GM21447 (cell line): ENCODE measurements around the gene GPX5.
"Not testable (repeated sequence)": the region's sequence is repeated elsewhere in the genome, so short reads cannot be mapped to it uniquely, and the experiment has no call there.

Source experiments
- ATAC-seq: cut with Tn5 transposase; IDR thresholded peaks from one replicate; pipeline ENCODE4 v1.9.1; 2021; ENCODE audit not compliant: unreplicated experiment

GPX5 gene

GRCh38 chr6:28511628-28512300 lies 13.9 kb upstream of the GPX5 start:
- ATAC-seq, result no peak

DNA sequence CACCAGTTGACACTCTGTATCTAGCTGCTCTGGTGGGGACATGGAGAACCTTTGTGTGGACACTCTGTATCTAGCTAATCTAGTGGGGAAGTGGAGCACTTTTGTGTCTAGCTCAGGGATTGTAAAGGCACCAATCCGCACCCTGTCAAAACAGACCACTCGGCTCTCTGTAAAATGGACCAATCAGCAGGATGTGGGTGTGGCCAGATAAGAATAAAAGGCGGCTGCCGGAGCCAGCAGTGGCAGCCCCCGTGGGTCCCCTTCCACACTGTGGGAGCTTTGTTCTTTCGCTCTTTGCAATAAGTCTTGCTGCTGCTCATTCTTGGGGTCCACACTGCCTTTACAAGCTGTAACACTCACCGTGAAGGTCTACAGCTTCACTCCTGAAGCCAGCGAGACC lies 13.3 kb upstream of the GPX5 start:
- not testable (repeated sequence) for ATAC-seq

DNA sequence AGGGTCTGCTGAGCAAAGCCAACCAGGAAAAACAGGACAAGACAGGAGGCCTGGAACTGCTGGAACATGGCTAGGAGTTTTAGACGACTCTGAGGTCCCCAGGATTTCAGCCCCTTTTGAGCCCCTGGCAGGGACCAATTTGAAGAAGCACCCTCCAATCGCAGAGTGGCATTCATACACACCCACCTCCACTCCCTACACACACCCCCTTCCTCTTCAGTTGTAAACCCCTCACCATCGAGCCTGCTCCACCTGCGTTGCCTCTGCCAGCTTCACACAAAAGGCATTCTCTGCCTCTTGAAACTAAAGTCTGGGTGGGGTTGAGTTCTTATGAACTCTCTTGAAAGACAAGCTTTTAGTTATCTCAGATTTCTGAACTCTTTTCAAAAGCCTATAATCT lies 10.0 kb upstream of the GPX5 start, which contains the start of gene GPX6:
Gene GPX6 (minus strand): TSS at position 118 of the 400 bp plus-strand sequence. CDS start 50 bp downstream, at position 68.
- no peak for ATAC-seq

- no peak for ATAC-seq
Measured at GRCh38 chr6:28517964-28518363, 7.7 kb upstream of the GPX5 start.

GRCh38 chr6:28522594-28523240 lies 3.0 kb upstream of the GPX5 start:
- no peak for ATAC-seq

- ATAC-seq, result no peak
Measured at GRCh38 chr6:28523241-28523622, 2.4 kb upstream of the GPX5 start.

GRCh38 chr6:28530777-28531176 lies 5.1 kb downstream of the GPX5 start:
- ATAC-seq, result no peak

DNA sequence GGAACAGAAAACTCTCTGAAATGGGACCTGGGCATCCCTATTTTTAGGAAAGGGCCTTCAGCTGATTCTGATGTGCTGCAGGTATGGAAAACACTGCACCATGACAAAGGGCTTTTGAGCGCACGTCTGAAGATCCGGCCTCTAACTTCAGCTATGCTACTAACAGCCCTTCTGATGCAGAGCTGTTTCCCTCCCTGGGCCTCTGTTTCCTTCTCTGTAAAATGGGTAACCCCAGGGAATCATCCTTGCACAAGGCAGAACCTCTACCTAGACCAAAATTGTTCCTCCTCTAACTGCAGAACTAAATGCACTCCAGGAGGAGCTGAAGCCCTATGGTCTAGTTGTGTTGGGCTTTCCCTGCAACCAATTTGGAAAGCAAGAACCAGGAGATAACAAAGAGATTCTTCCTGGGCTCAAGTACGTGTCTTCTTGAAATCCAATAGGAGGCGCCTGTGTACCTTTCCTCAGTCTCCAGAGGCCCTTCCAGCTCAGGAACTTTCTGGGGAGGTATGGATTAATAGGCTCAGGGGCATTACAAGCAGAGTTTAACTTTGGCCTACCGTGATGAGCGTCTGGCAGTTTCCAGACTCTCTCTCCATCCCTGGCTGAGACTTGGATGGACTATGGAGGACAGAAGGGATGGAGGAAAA lies 5.9 kb downstream of the GPX5 start:
- no peak for ATAC-seq

DNA sequence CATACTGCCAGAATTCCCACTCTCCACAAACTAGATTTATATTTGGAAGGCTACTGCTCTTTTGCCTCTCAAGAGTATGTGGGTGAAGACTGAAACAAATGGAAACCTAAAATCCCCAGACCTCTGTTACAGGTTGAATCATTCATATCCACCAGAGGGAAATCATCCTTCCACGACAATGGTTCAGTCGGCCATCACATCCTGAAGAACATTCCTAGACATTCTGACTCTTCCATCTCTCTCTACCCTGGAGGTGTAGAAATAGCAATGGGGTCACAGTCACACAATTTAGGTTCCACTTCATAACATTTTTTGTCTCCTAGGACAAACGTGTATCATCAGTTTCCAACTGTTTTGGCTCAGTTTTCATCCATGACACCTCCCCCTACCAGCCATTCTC lies 8.6 kb downstream of the GPX5 start:
- no peak for ATAC-seq

- no peak for ATAC-seq
Measured at GRCh38 chr6:28534875-28535274, 9.2 kb downstream of the GPX5 start.

DNA sequence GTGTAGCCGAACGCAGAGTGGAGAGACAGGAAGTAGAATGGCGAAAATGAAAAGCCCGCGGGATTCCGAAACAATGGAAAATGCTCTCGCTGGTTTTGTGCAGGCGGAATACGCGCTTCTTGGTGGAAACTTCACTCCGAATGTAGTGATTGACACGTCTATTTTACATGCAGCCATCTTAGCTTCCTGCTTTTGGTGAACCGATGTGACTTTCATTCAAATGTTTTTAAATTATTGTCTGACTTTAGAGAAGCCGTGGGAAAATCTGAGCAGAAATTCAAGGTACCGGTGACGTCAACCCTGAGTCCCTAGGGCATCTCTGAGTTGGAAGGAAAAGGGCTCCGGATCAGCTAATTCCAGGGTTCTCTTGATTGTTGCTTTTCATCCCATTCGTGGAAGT lies 11.4 kb downstream of the GPX5 start:
- ATAC-seq, result no peak

DNA sequence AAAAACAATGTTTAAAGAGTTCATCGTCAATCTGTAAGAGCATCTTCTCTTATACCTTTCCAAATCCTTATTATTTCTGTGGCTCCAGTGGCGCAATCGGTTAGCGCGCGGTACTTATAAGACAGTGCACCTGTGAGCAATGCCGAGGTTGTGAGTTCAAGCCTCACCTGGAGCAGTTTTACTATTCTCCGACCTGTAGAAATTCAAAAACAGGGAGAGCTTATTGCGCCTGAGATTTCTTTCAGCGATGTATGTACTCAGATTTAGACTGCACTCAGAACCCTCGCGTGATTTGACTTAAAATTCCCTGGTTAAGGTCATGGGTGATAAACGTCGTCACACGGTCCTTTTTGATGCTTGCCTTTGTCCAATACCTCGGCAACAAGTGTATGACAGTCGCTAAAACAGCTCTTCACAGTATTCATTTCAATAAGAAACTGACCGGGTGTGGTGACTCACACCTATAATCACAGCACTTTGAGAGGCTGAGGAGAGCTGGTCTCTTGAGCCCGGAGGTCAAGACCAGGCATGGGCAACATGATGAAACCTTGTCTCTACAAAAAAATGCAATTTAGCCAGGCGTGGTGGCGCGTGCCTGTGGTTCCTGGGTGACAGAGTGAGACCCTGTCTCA lies 11.9 kb downstream of the GPX5 start:
- ATAC-seq, result no peak

GRCh38 chr6:28541996-28542395 lies 16.3 kb downstream of the GPX5 start:
- no peak for ATAC-seq

DNA sequence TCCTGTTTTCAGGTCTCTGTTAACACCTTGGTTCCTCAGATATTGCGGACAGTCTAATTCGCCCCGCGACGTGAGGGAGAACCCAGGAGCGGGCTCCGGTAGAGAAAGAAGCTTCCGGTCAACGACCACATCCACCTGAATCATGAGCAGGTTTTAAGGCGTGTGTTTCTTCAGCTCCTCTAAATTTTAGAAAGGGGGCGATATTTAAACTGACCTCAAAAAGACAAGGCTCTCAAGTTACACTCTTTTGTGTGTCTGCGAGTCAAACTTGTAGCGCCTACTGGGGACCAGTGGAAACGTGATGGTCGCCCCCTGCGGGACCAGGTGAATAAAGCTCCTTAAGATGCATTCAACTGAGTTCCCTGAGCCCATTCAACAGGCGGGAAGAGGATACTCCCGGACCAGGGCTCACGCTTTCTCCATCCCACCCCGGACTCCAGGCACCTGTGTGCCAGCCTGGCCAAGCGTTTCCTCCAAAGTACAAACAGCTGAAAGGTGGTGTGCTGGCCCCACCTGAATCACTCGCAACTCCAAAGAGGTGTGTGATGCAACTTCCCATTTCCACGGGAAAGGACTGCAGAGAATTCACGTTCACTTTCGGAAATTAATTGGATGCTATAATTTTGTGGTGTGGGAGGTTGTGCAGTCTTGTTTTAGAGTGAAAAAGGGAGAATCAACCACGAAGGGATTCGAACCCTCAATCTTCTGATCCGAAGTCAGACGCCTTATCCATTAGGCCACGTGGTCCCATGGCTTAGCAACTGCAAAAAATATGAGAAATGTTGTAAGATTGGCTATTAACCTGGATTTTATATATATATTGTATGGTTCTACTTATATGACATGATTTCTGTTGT lies 17.0 kb downstream of the GPX5 start:
- no peak for ATAC-seq

DNA sequence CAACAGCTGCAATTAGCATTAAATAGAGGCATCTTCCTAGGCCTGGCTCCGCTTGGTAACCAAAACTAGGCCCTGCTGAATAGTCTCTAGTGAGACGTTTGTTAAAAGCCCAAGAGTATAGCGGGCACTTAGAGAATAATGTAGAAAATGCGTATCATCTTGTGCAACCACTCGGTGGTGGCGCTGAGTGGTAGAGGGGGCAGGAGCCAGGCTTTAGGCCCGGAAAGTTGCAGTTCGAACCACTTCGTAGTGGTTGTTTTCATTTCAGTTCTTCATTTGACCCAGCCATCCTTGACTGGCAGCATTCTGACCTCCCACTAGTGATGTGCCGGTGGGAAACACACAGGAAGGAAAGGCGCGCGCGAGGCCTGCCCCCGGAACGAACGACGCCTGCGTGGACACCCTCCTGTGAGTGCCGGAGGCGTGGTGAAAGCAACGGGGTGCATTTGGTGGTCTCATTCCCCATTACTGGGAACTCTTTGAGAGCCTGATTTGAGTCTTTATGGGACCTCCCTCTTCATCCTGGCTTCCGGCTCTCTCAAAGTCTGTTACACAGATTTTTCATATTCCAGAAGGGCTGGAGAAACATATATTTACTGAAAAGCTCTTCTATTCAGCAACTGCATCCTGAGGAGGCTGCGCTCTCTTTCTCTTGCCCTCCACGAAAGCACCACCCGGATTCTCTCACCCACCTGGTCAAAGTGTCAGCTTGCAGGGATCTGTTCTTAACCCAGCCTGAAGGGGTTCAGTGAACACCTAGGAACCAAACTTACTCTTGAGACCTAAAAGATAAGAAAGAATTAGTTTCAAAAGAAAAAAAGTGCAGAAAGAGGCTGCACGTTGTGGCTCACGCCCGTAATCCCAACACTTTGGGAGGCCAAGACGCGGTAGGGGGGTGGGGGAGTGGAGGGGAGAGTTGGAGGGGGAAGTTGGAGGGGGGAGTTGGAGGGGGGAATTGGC lies 18.2 kb downstream of the GPX5 start:
- ATAC-seq, result no peak

- no peak for ATAC-seq
Measured at GRCh38 chr6:28545955-28546354, 20.3 kb downstream of the GPX5 start.

DNA sequence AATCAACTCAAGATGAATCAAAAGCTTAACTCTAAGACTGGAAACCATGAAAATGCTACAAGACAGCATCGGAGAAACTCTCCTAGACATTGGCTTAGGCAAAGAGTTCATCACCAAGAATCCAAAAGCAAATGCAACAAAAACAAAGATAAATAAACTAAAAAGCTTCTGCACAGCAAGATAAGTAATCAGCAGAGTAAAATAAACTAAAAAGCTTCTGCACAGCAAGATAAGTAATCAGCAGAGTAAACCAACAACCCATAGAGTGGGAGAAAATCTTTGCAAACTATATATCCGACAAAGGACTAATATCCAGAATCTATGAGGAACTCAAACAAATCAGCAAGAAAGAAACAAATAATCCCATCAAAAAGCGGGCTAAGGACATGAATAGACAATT lies 21.3 kb downstream of the GPX5 start:
- not testable (repeated sequence) for ATAC-seq

GRCh38 chr6:28551891-28552666 lies 26.4 kb downstream of the GPX5 start:
- no peak for ATAC-seq

GRCh38 chr6:28553384-28553985 lies 27.8 kb downstream of the GPX5 start:
- no peak for ATAC-seq
